ENCODE data around the gene CFLAR. TPM values are rescaled to one million over a fixed set of nuclear protein-coding genes. Genes with fewer than 3 reads are reported as not detected.

CFLAR gene
- total RNA-seq, 1 experiment from 2014 or later, result 56.4 TPM

GRCh38 chr2:201203916-201204654, 88.1 kb downstream of the CFLAR start:
- Mint-ChIP-seq H3K4me3 (ENCODE audit: unreplicated experiment) (no peak overlapping the region), H3K27ac (ENCODE audit: unreplicated experiment) (no peak overlapping the region), H3K4me1 (ENCODE audit: low read depth, unreplicated experiment) (no peaks in the 10 kb centered on the region), H3K36me3 (ENCODE audit: insufficient read depth, unreplicated experiment) (no peaks in the 10 kb centered on the region), H3K9me3 (ENCODE audit: unreplicated experiment) (no peaks in the 10 kb centered on the region), H3K27me3 (ENCODE audit: insufficient read depth, unreplicated experiment) (no peaks in the 10 kb centered on the region)
- no TSS peak for BruUV-seq (replicated peaks)
- ChIA-PET CTCF (interaction anchor here (0.6 kb wide), 1 partner anchor 27 kb away, joined by 4 read pairs; no protein-coding TSS in a partner anchor), POLR2A (no interaction called here)
- no peaks in the 10 kb centered on the region for H3K36me3 ChIP-seq (ENCODE audit: control insufficient read depth, insufficient read depth, low read length)
- H3K4me1 ChIP-seq, result no peaks in the 10 kb centered on the region
- no peaks in the 10 kb centered on the region for H3K9me3 ChIP-seq
- TF ChIP-seq, protein P1, sequence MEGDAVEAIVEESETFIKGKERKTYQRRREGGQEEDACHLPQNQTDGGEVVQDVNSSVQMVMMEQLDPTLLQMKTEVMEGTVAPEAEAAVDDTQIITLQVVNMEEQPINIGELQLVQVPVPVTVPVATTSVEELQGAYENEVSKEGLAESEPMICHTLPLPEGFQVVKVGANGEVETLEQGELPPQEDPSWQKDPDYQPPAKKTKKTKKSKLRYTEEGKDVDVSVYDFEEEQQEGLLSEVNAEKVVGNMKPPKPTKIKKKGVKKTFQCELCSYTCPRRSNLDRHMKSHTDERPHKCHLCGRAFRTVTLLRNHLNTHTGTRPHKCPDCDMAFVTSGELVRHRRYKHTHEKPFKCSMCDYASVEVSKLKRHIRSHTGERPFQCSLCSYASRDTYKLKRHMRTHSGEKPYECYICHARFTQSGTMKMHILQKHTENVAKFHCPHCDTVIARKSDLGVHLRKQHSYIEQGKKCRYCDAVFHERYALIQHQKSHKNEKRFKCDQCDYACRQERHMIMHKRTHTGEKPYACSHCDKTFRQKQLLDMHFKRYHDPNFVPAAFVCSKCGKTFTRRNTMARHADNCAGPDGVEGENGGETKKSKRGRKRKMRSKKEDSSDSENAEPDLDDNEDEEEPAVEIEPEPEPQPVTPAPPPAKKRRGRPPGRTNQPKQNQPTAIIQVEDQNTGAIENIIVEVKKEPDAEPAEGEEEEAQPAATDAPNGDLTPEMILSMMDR (IDR thresholded peaks at IDR 0.05; ENCODE audit: insufficient read depth in 1 of 2, low read depth in 1 of 2, low read length in 1 of 2, severe bottlenecking in 1 of 2, unreplicated experiment in 1 of 2), result no peak
- intact Hi-C loops (cut with micrococcal nuclease; ENCODE audit: unreplicated experiment), result no loop called here
- no peak overlapping the region for H3K4me3 ChIP-seq (ENCODE audit: low read depth, low read length)
- H3K27me3 ChIP-seq (replicated peaks; ENCODE audit: control insufficient read depth, insufficient read depth, low read length), result no peaks in the 10 kb centered on the region
- no peak for DNase-seq

- Mint-ChIP-seq H3K27ac (ENCODE audit: unreplicated experiment) (no peak overlapping the region), H3K4me3 (ENCODE audit: unreplicated experiment) (no peak overlapping the region), H3K36me3 (ENCODE audit: insufficient read depth, unreplicated experiment) (no peaks in the 10 kb centered on the region), H3K9me3 (ENCODE audit: unreplicated experiment) (no peaks in the 10 kb centered on the region), H3K4me1 (ENCODE audit: low read depth, unreplicated experiment) (no peaks in the 10 kb centered on the region), H3K27me3 (ENCODE audit: insufficient read depth, unreplicated experiment) (no peaks in the 10 kb centered on the region)
- Histone ChIP-seq H3K36me3 (ENCODE audit: control insufficient read depth, insufficient read depth, low read length) (no peaks in the 10 kb centered on the region), H3K27me3 (replicated peaks; ENCODE audit: control insufficient read depth, insufficient read depth, low read length) (no peaks in the 10 kb centered on the region), H3K9me3 (no peaks in the 10 kb centered on the region), H3K4me3 (ENCODE audit: low read depth, low read length) (no peak overlapping the region), H3K4me1 (no peaks in the 10 kb centered on the region)
- ChIA-PET CTCF (no interaction called here), POLR2A (no interaction called here)
- no TSS peak for BruUV-seq (replicated peaks)
- TF ChIP-seq, protein P1 (IDR thresholded peaks at IDR 0.05; ENCODE audit: insufficient read depth in 1 of 2, low read depth in 1 of 2, low read length in 1 of 2, severe bottlenecking in 1 of 2, unreplicated experiment in 1 of 2), result no peak
- intact Hi-C loops (cut with micrococcal nuclease; ENCODE audit: unreplicated experiment), result no loop called here
- DNase-seq, result no peak
Measured at GRCh38 chr2:201204655-201205514, 88.9 kb downstream of the CFLAR start.

DNA sequence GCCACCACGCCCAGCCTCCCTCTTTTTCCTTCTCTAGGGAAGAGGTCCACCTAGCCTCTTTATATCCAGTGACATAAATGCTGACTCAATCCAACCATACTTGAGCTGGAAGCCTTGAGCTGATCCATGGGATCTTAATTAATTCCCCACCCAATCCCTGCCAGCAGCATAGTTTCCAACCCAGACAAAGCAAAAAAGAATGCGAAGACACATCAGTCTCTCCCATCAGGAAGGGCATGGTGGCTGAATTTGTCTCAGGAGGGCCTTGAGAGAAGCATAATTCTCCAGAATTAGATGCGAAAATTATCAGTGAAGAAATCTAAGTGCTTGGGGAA, 89.5 kb downstream of the CFLAR start:
- no TSS peak for BruUV-seq (replicated peaks)
- no peaks in the 10 kb centered on the region for H3K9me3 ChIP-seq
- H3K36me3 ChIP-seq (ENCODE audit: control insufficient read depth, insufficient read depth, low read length), result no peaks in the 10 kb centered on the region
- Mint-ChIP-seq H3K36me3 (ENCODE audit: insufficient read depth, unreplicated experiment) (no peaks in the 10 kb centered on the region), H3K4me3 (ENCODE audit: unreplicated experiment) (no peak overlapping the region), H3K27me3 (ENCODE audit: insufficient read depth, unreplicated experiment) (no peaks in the 10 kb centered on the region), H3K4me1 (ENCODE audit: low read depth, unreplicated experiment) (no peaks in the 10 kb centered on the region), H3K27ac (ENCODE audit: unreplicated experiment) (no peak overlapping the region), H3K9me3 (ENCODE audit: unreplicated experiment) (no peaks in the 10 kb centered on the region)
- no peak overlapping the region for H3K4me3 ChIP-seq (ENCODE audit: low read depth, low read length)
- ChIA-PET CTCF (no interaction called here), POLR2A (no interaction called here)
- no peaks in the 10 kb centered on the region for H3K27me3 ChIP-seq (replicated peaks; ENCODE audit: control insufficient read depth, insufficient read depth, low read length)
- TF ChIP-seq, protein P1 (IDR thresholded peaks at IDR 0.05; ENCODE audit: insufficient read depth in 1 of 2, low read depth in 1 of 2, low read length in 1 of 2, severe bottlenecking in 1 of 2, unreplicated experiment in 1 of 2), result no peak
- DNase-seq, result no peak
- intact Hi-C loops (cut with micrococcal nuclease; ENCODE audit: unreplicated experiment), result no loop called here
- no peaks in the 10 kb centered on the region for H3K4me1 ChIP-seq
